DMS114 treated with DMSO at 0.1 percent for 48 hours (cell line): Measurements from ENCODE around the gene DGKZ.

Experiments
- DNase-seq: peaks from one replicate; lab custom pipeline; 2025; ENCODE audit not compliant: unreplicated experiment; lab: John Stamatoyannopoulos, UW

The DGKZ gene

GRCh38 chr11:46392421-46393230, 45.4 kb downstream of the DGKZ start:
- peak; percentile 13 for DNase-seq

GRCh38 chr11:46393231-46393616, 46.0 kb downstream of the DGKZ start:
- DNase-seq = no peak

- DNase-seq = no peak
These were observed 46.5 kb downstream of the DGKZ start for GRCh38 chr11:46393759-46394158.

GRCh38 chr11:46397526-46397925, 50.3 kb downstream of the DGKZ start:
- DNase-seq = no peak

GRCh38 chr11:46402957-46403902, 56.0 kb downstream of the DGKZ start:
- no peak for DNase-seq

GRCh38 chr11:46404476-46405017, 57.3 kb downstream of the DGKZ start:
- DNase-seq = no peak

- no peak for DNase-seq
These were observed 60.4 kb downstream of the DGKZ start for GRCh38 chr11:46407635-46408034.

GRCh38 chr11:46408407-46408986, 61.2 kb downstream of the DGKZ start:
- no peak for DNase-seq

GRCh38 chr11:46410021-46410420, 62.8 kb downstream of the DGKZ start:
- no peak for DNase-seq

GRCh38 chr11:46413760-46414465, 66.7 kb downstream of the DGKZ start:
- no peak for DNase-seq

- DNase-seq = no peak
These were observed 67.2 kb downstream of the DGKZ start for GRCh38 chr11:46414466-46414796.

- DNase-seq = no peak
These were observed 67.6 kb downstream of the DGKZ start for GRCh38 chr11:46414879-46415278.

GRCh38 chr11:46417711-46418110, 70.4 kb downstream of the DGKZ start:
- DNase-seq = no peak

- no peak for DNase-seq
These were observed 71.5 kb downstream of the DGKZ start for GRCh38 chr11:46418751-46419150.

GRCh38 chr11:46420513-46420912, 73.2 kb downstream of the DGKZ start:
- DNase-seq = no peak

- no peak for DNase-seq
These were observed 74.1 kb downstream of the DGKZ start for GRCh38 chr11:46421257-46421880.

- DNase-seq = no peak
These were observed 75.3 kb downstream of the DGKZ start for GRCh38 chr11:46422588-46422987.

- DNase-seq = no peak
These were observed 79.1 kb downstream of the DGKZ start for GRCh38 chr11:46426233-46426991.

GRCh38 chr11:46427364-46427763, 80.1 kb downstream of the DGKZ start:
- no peak for DNase-seq

- no peak for DNase-seq
These were observed 82.5 kb downstream of the DGKZ start for GRCh38 chr11:46429717-46430116.
